ENCODE results near the gene CNTNAP5. TPM values are rescaled to one million over a fixed set of nuclear protein-coding genes. Genes with fewer than 3 reads are reported as not detected.
"Not testable (repeated sequence)": the region's sequence is repeated elsewhere in the genome, so short reads cannot be mapped to it uniquely, and the experiment has no call there.

The CNTNAP5 gene
- total and polyA plus RNA-seq, 2 donors (not counting 1 experiment from before 2014, with no cell fraction given): not detected

DNA sequence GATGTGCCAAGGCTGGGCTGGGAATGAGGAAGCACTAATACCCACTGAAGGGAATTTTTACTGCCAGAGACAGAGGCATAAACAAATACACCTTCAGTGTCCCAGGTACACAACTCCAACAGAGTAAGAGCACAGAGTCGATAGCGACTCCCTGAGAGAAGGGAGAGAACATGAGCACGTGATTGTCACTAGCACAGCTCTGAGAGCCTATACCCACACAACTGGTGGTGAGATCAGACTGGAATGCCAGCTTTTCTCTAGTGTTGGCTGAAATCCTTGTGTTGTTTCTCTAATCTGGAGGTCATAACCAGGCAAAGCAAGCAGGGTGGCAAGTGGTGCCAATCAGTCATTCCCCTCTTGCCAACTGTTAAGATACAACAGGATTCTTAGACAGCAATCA, 377.2 kb downstream of the CNTNAP5 start:
- no peak overlapping the region for H3K27ac ChIP-seq (ENCODE audit: low read length in 2 of 2)
- no peaks in the 10 kb centered on the region for H4K20me1 ChIP-seq (ENCODE audit: control insufficient read depth, insufficient read depth, low read length, poor library complexity, severe bottlenecking)
- no peaks in the 10 kb centered on the region for H3K36me3 ChIP-seq (replicated peaks in 1 of 2; ENCODE audit: control extremely low read depth in 1 of 2, control insufficient read depth in 1 of 2, extremely low read depth in 1 of 2, insufficient read depth in 2 of 2, low read length in 1 of 2)
- H3K4me3 Mint-ChIP-seq: no peak overlapping the region
- intact Hi-C loops (cut with micrococcal nuclease): no loop called here
- no peak for DNase-seq
- CTCF ChIA-PET: no interaction called here
- POLR2A ChIA-PET: no interaction called here
- H3K4me2 ChIP-seq (replicated peaks; ENCODE audit: low read depth, low read length, poor library complexity, severe bottlenecking): no peak overlapping the region
- no peak overlapping the region for H3K27ac Mint-ChIP-seq
- no peaks in the 10 kb centered on the region for H3K9me3 Mint-ChIP-seq (ENCODE audit: insufficient read depth)
- no peak overlapping the region for H2AFZ ChIP-seq (ENCODE audit: insufficient read depth, low read depth, low read length, poor library complexity, severe bottlenecking)
- no peaks in the 10 kb centered on the region for H3K4me1 ChIP-seq (ENCODE audit: control insufficient read depth in 2 of 2, insufficient read depth in 2 of 2, low read length in 2 of 2)
- no peak for TF ChIP-seq EZH2 (IDR thresholded peaks at IDR 0.05; ENCODE audit: borderline replicate concordance, insufficient read depth, low read depth, low read length, poor library complexity, severe bottlenecking)
- TF ChIP-seq, protein P1, sequence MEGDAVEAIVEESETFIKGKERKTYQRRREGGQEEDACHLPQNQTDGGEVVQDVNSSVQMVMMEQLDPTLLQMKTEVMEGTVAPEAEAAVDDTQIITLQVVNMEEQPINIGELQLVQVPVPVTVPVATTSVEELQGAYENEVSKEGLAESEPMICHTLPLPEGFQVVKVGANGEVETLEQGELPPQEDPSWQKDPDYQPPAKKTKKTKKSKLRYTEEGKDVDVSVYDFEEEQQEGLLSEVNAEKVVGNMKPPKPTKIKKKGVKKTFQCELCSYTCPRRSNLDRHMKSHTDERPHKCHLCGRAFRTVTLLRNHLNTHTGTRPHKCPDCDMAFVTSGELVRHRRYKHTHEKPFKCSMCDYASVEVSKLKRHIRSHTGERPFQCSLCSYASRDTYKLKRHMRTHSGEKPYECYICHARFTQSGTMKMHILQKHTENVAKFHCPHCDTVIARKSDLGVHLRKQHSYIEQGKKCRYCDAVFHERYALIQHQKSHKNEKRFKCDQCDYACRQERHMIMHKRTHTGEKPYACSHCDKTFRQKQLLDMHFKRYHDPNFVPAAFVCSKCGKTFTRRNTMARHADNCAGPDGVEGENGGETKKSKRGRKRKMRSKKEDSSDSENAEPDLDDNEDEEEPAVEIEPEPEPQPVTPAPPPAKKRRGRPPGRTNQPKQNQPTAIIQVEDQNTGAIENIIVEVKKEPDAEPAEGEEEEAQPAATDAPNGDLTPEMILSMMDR (IDR thresholded peaks at IDR 0.05): no peak
- H3K9me3 ChIP-seq (ENCODE audit: control extremely low read depth in 1 of 3, control insufficient read depth in 2 of 3, insufficient read depth in 1 of 3, low read length in 2 of 3): no peaks in the 10 kb centered on the region
- no peak overlapping the region for H3K9ac ChIP-seq (ENCODE audit: low read length)
- no peaks in the 10 kb centered on the region for H3K27me3 Mint-ChIP-seq
- H3K4me1 Mint-ChIP-seq: no peaks in the 10 kb centered on the region
- ATAC-seq (ENCODE audit: low read depth): no peak
- H3K79me2 ChIP-seq (ENCODE audit: control insufficient read depth, insufficient read depth, low read length): no peaks in the 10 kb centered on the region
- no peak overlapping the region for H3K4me3 ChIP-seq (ENCODE audit: control extremely low read depth in 1 of 5, extremely low read depth in 1 of 5, insufficient read depth in 1 of 5, low read depth in 2 of 5, low read length in 4 of 5)
- no peaks in the 10 kb centered on the region for H3K27me3 ChIP-seq (replicated peaks in 1 of 4; ENCODE audit: control extremely low read depth in 1 of 4, control insufficient read depth in 3 of 4, insufficient read depth in 4 of 4, low read length in 3 of 4)
- 90% methylated on average over 2 of the region's 3 CpGs for WGBS (ENCODE audit: insufficient coverage)

- H4K20me1 ChIP-seq (ENCODE audit: control insufficient read depth, insufficient read depth, low read length, poor library complexity, severe bottlenecking); CTCF ChIA-PET; H3K27ac ChIP-seq (ENCODE audit: low read length in 2 of 2); H3K4me1 ChIP-seq (ENCODE audit: control insufficient read depth in 2 of 2, insufficient read depth in 2 of 2, low read length in 2 of 2); H3K4me3 Mint-ChIP-seq; H3K4me2 ChIP-seq (replicated peaks; ENCODE audit: low read depth, low read length, poor library complexity, severe bottlenecking); H3K36me3 ChIP-seq (replicated peaks in 1 of 2; ENCODE audit: control extremely low read depth in 1 of 2, control insufficient read depth in 1 of 2, extremely low read depth in 1 of 2, insufficient read depth in 2 of 2, low read length in 1 of 2); H3K27me3 Mint-ChIP-seq; H3K27ac Mint-ChIP-seq; H3K4me3 ChIP-seq (ENCODE audit: control extremely low read depth in 1 of 5, extremely low read depth in 1 of 5, insufficient read depth in 1 of 5, low read depth in 2 of 5, low read length in 4 of 5); H2AFZ ChIP-seq (ENCODE audit: insufficient read depth, low read depth, low read length, poor library complexity, severe bottlenecking); ATAC-seq (ENCODE audit: low read depth); H3K9me3 ChIP-seq (ENCODE audit: control extremely low read depth in 1 of 3, control insufficient read depth in 2 of 3, insufficient read depth in 1 of 3, low read length in 2 of 3); POLR2A ChIA-PET; H3K79me2 ChIP-seq (ENCODE audit: control insufficient read depth, insufficient read depth, low read length); H3K4me1 Mint-ChIP-seq; intact Hi-C loops (cut with micrococcal nuclease); H3K9ac ChIP-seq (ENCODE audit: low read length); DNase-seq; H3K9me3 Mint-ChIP-seq (ENCODE audit: insufficient read depth); H3K27me3 ChIP-seq (replicated peaks in 1 of 4; ENCODE audit: control extremely low read depth in 1 of 4, control insufficient read depth in 3 of 4, insufficient read depth in 4 of 4, low read length in 3 of 4): not testable (repeated sequence)
- WGBS (ENCODE audit: insufficient coverage): 83% methylated on average over 1 of the region's 35 CpGs
Measured at GRCh38 chr2:124407836-124408534, 382.9 kb downstream of the CNTNAP5 start.
